Mononuclear cell (primary cell): ENCODE data around the gene PELI3. TPM values are rescaled to one million over a fixed set of nuclear protein-coding genes. Genes with fewer than 3 reads are reported as not detected.

ENCODE experiments used
- H3K27me3 ChIP-seq: 2 replicates; pipeline ENCODE4 v1.6.0; 2011; ENCODE audit warnings: low read length, control low read depth; ENCODE audit not compliant: insufficient read depth
- H3K4me1 ChIP-seq: 2 replicates; pipeline ENCODE4 v1.5.1; 2011; ENCODE audit warnings: mild to moderate bottlenecking, low read length, control low read depth; ENCODE audit not compliant: insufficient read depth
- H3K4me3 ChIP-seq: 2 replicates; pipeline ENCODE4 v1.5.1; 2011; ENCODE audit warnings: mild to moderate bottlenecking, low read length, moderate library complexity
- H3K9me3 ChIP-seq: 2 replicates; pipeline ENCODE4 v1.5.1; 2011; ENCODE audit warnings: low read depth, mild to moderate bottlenecking, control low read depth, low read length
- total RNA-seq: library from RNA; depleted of rRNA; stranded (reverse); fragments of >200 nt; gene quantifications from one replicate; pipeline ENCODE4 v1.2.3, GENCODE V29; 2012

The PELI3 gene
- total RNA-seq, 1 donor, result 9.8 TPM

DNA sequence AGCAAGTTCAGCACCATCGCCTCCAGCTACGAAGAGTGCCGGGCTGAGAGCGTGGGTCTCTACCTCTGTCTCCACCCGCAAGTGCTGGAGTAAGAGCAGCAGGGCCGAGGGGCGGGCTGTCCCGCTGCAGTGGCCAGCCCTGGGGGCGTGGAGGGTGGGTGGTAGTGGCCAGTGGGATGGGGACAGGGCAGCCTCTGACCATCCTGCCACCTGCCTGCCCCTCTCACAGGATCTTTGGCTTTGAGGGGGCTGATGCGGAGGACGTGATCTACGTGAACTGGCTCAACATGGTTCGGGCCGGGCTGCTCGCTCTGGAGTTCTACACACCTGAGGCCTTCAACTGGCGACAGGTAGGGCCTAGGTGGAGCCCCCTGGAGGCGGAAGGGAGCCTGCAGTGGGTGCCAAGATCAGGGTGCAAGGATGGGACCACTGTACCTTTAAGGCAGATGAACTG lies 28.7 kb downstream of the PELI3 start:
- Histone ChIP-seq H3K9me3 (no peaks in the 10 kb centered on the region), H3K4me1 (no peaks in the 10 kb centered on the region), H3K27me3 (no peaks in the 10 kb centered on the region)

DNA sequence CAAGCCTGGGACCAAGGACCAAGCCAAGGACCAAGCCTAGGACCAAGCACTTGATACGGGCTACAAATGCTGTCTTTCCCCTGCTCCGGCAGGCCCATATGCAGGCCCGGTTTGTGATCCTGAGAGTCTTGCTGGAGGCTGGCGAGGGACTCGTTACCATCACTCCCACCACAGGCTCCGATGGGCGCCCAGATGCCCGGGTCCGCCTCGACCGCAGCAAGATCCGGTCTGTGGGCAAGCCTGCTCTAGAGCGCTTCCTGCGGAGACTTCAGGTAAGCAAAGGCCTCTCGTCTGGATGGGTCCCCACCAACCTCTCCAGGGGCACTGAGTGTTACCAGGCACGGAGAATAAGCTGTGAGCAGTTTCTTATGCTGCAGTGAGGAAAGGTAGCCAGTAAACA lies 30.5 kb downstream of the PELI3 start:
- H3K4me1 ChIP-seq, result no peaks in the 10 kb centered on the region
- no peaks in the 10 kb centered on the region for H3K27me3 ChIP-seq
- H3K9me3 ChIP-seq, result no peaks in the 10 kb centered on the region
- no peak overlapping the region for H3K4me3 ChIP-seq

More for the DNA sequence above, 28.7 kb downstream of the PELI3 start:
- no peak overlapping the region for H3K4me3 ChIP-seq

DNA sequence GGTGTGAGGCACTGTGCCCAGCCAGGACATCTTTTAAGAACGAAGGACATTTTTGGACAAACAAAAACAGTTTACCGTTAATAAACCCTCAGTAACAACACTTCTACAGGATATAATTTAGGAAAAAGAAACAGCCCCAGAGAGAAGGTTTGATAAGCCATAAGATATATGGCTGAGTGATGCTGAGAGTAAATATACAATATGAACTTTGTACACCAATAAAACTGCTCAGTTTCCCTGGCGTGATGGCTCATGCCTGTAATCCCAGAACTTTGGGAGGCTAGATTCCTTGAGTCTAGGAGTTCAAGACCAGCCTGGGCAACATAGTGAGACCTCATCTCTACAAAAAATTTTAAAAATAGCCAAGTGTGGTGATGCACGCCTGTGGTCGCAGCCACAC lies 31.8 kb downstream of the PELI3 start:
- H3K4me3 ChIP-seq, result no peak overlapping the region
- H3K4me1 ChIP-seq, result no peaks in the 10 kb centered on the region
- H3K9me3 ChIP-seq, result no peaks in the 10 kb centered on the region
- H3K27me3 ChIP-seq, result no peaks in the 10 kb centered on the region

DNA sequence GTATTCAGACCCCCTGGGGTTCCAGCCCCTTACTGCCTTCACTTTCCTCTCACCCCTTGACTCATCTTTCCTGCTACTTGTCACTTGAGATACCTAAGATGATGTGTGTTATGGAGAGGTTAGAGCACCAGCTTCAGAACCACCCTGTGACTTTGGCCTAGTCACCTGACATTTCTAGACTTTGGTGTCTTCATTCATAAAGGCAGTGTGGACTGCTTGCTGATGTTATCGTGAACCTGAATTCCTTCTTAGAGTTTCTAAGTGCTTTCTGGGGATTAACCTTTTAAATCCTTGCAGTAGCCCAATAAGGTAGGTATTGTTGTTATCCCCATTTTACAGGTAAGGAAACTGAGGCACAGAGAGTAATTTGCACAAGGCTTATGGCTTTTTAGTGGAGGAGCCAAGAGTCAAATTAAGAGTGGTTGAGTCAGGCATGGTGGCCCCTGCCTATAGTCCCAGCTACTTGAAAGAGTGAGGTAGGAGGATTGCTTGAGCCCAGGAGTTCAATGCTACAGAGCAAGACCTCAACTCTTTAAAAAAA lies 38.6 kb downstream of the PELI3 start:
- no peak overlapping the region for H3K4me3 ChIP-seq
- no peaks in the 10 kb centered on the region for H3K9me3 ChIP-seq
- H3K27me3 ChIP-seq, result no peaks in the 10 kb centered on the region
- H3K4me1 ChIP-seq, result peaks cover 5% of the 10 kb centered on the region

DNA sequence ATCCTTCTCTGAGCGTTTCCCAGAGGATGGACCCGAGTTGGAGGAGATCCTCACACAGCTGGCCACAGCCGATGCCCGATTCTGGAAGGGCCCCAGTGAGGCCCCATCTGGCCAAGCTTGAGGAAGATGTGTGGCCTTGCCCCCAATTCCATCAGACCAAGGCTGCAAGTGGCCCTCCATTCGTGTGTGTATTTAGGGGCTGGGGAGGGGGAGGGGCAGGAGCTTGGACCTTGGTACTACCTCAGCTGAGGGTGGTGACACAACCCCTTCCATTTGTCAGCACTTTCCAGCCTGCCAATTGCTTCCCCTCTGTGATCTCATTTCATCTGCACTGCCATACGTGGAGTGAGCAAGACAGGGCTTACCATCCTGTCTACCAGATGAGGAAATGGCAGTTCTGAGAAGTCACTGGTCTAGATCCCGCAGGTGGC lies 42.4 kb downstream of the PELI3 start:
- peaks cover 15% of the 10 kb centered on the region for H3K4me1 ChIP-seq
- no peaks in the 10 kb centered on the region for H3K27me3 ChIP-seq
- H3K9me3 ChIP-seq, result no peaks in the 10 kb centered on the region
- no peak overlapping the region for H3K4me3 ChIP-seq

DNA sequence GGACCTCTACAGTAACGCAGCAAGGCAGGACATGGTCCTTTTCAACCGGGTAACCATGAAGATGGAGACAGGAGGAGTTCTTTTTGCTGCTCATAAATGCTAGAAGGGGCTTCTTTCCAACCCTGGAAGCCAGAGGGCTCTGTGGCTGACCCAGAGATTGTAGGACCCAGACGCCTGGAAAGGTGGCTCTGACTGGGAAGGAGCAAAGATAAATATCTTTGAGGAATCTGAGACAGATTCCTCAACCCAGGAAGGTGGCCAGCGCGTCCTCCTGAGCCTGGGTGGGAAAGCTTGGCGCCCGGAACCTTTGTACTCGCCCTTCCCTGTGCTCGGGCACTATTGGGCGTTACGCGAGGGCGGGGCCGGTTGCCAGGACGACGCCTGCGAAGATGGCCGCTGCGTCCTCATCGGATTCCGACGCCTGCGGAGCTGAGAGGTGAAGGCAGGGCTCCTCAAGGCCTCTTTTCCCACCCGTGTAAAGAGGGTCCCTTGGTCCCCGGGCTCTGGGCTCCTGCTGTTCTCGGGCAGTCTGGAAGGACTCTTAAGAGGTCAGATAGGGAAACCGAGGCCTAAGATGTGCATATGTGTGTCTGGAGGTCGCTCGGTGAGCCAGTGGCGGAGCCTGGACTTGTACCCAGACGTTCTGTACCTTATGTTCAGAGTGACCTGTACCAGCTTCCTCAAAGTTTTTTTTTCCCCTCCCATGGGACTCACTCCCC lies 43.7 kb downstream of the PELI3 start, which contains the start of gene BBS1:
TSS of gene BBS1 (plus strand) at position 365 of the 719 bp plus-strand sequence. CDS start at position 390, 25 bp downstream.
- Histone ChIP-seq H3K27me3 (no peaks in the 10 kb centered on the region), H3K9me3 (no peaks in the 10 kb centered on the region), H3K4me1 (peaks cover 15% of the 10 kb centered on the region), H3K4me3 (peak within 1 kb of the TSS; percentile 66)

DNA sequence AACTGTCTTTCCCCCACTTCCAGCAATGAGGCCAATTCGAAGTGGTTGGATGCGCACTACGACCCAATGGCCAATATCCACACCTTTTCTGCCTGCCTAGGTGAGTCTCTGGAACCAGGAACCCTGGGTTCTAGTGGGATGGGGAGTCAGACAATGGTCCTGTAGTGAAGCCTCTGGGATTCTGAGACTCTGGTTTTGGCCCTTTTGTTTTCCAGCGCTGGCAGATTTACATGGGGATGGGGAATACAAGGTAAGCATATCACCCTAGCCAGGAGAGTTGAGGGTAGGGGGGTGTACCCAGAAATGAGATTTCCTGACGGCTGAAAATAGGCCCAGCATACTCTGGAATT lies 44.3 kb downstream of the PELI3 start:
- H3K9me3 ChIP-seq, result no peaks in the 10 kb centered on the region

DNA sequence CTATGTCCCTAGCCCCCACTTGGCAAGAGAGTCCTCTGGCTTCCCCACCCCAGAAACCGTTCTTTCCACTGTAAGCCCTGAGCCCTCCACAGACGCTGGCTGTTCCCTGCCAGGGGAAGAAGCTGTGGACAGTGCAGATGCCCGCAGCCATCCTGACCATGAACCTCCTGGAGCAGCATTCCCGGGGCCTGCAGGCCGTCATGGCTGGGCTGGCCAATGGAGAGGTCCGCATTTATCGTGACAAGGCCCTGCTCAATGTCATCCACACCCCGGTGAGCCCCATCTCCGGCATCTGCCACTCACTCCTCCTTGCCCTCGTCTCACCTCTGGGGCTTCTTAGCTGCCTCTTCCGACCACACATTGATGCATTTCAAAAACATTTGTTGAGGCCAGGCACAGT lies 56.9 kb downstream of the PELI3 start:
- H3K4me1 ChIP-seq, result no peaks in the 10 kb centered on the region
- H3K27me3 ChIP-seq, result no peaks in the 10 kb centered on the region

More for the DNA sequence above, 44.3 kb downstream of the PELI3 start:
- Histone ChIP-seq H3K4me3 (peak overlapping the region; percentile 66), H3K4me1 (peaks cover 15% of the 10 kb centered on the region), H3K27me3 (no peaks in the 10 kb centered on the region)

DNA sequence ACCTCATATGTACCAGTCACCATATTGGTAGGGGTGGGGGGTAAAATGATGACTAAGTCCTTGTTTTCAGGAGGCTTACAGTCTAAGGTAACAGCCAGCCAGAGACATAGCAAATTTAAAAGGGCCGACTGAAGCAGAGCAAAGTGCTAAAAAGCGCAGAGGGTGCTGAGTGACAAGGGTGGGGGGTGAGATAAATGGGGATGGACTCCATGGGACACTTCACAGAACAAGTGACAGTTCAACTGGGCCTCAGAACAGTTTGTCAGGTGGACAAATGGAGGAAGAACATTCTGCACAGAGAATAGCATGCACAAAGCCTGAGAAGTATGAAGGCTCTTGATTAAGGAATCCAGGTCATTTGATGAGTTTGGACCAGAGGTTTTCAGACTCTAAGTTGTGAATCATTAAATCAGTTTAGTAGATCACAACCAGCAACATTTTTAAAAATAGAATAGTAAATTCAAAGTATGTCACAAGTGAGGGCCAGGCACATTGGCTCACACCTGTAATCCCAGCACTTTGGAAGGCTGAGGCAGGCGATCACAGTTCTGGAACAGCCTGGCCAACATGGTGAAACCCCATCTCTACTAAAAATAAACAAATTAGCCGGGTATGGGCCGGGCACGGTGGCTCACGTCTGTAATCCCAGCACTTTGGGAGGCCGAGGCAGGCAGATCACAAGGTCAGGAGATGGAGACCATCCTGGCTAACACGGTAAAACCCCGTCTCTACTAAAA lies 57.8 kb downstream of the PELI3 start:
- Histone ChIP-seq H3K27me3 (no peaks in the 10 kb centered on the region), H3K4me1 (no peaks in the 10 kb centered on the region), H3K9me3 (no peaks in the 10 kb centered on the region), H3K4me3 (no peak overlapping the region)

More for the DNA sequence above, 56.9 kb downstream of the PELI3 start:
- H3K9me3 ChIP-seq, result no peaks in the 10 kb centered on the region
- no peak overlapping the region for H3K4me3 ChIP-seq

Other genes with a start within 250 kb of the PELI3 start
- 11.2 TPM for gene KLC2, start 209.2 kb upstream of the PELI3 start, total RNA-seq
- 40.5 TPM for gene RAB1B, start 198.3 kb upstream of the PELI3 start, total RNA-seq
- gene CNIH2, start 188.7 kb upstream of the PELI3 start, total RNA-seq, result 1.0 TPM
- 13.1 TPM for gene YIF1A, start 177.8 kb upstream of the PELI3 start, total RNA-seq
- gene TMEM151A, start 175.0 kb upstream of the PELI3 start, total RNA-seq, result 0.21 TPM
- 1.5 TPM for gene CD248, start 149.9 kb upstream of the PELI3 start, total RNA-seq
- gene RIN1, start 130.5 kb upstream of the PELI3 start, total RNA-seq, result 4.8 TPM
- gene BRMS1, start 121.8 kb upstream of the PELI3 start, total RNA-seq, result 51.7 TPM
- gene B4GAT1, start 119.3 kb upstream of the PELI3 start, total RNA-seq, result 0.84 TPM
- 1.2 TPM for gene SLC29A2, start 95.1 kb upstream of the PELI3 start, total RNA-seq
- not detected for gene NPAS4, start 45.9 kb upstream of the PELI3 start, total RNA-seq
- 22.6 TPM for gene MRPL11, start 28.1 kb upstream of the PELI3 start, total RNA-seq
- 15.2 TPM for gene DPP3, start 13.5 kb downstream of the PELI3 start, total RNA-seq
- gene BBS1, start 43.7 kb downstream of the PELI3 start, total RNA-seq, result 12.6 TPM
- gene ZDHHC24, start 79.1 kb downstream of the PELI3 start, total RNA-seq, result 10.0 TPM
- gene ACTN3, start 80.0 kb downstream of the PELI3 start, total RNA-seq, result not detected
- gene CTSF, start 101.7 kb downstream of the PELI3 start, total RNA-seq, result 14.5 TPM
- gene CCDC87, start 126.2 kb downstream of the PELI3 start, total RNA-seq, result 0.21 TPM
- gene CCS, start 126.3 kb downstream of the PELI3 start, total RNA-seq, result 10.7 TPM
- gene RBM14, start 149.7 kb downstream of the PELI3 start, total RNA-seq, result 76.4 TPM
- gene RBM4, start 171.8 kb downstream of the PELI3 start, total RNA-seq, result 112 TPM
- gene RBM4B, start 211.0 kb downstream of the PELI3 start, total RNA-seq, result 3.4 TPM